Esophagus muscularis mucosa (tissue), 4 donors: ENCODE results near the gene CHN1. TPM values are rescaled to one million over a fixed set of nuclear protein-coding genes. Genes with fewer than 3 reads are reported as not detected.

Experiments used
- DNase-seq: peaks from one replicate; pipeline ENCODE4 v3.0.0-alpha.2; 2017; ENCODE audit errors: extremely low spot score
- H3K27ac ChIP-seq, 4 donors: fragments of 200-600 bp; sonication (generic); replicated peaks in 1 of 4; 1 replicate in 3 of 4; 2 replicates in 1 of 4; pipeline ENCODE4 v1.5.1; 2016 to 2019; ENCODE audit warnings: mild to moderate bottlenecking in 1 of 4
- H3K27me3 ChIP-seq, 4 donors: fragments of 200-600 bp; sonication (generic); one replicate each; pipeline versions ENCODE4 v1.5.1 to v1.6.0; 2016 to 2019
- H3K36me3 ChIP-seq, 4 donors: fragments of 200-600 bp; sonication (generic); one replicate each; pipeline ENCODE4 v1.5.1; 2016 to 2019
- H3K4me1 ChIP-seq, 4 donors: fragments of 200-600 bp; sonication (generic); one replicate each; pipeline ENCODE4 v1.5.1; 2016 to 2019
- H3K4me3 ChIP-seq, 4 donors: fragments of 200-600 bp; sonication (generic); 1 replicate in 2 of 4; 2 replicates in 2 of 4; pipeline ENCODE4 v1.5.1; 2016 to 2019; ENCODE audit warnings: mild to moderate bottlenecking in 4 of 4, moderate library complexity in 1 of 4
- H3K9me3 ChIP-seq, 4 donors: fragments of 200-600 bp; sonication (generic); 1 replicate in 3 of 4; 2 replicates in 1 of 4; pipeline ENCODE4 v1.5.1; 2016 to 2019
- CTCF ChIP-seq, 3 experiments: fragments of 200-600 bp in 2 of 3; fragments of 450-650 bp in 1 of 3; sonication (generic) in 2 of 3; IDR thresholded peaks; one replicate each; pipeline ENCODE4 v1.5.1; 2017 to 2019; ENCODE audit warnings: antibody characterized with exemption in 3 of 3, mild to moderate bottlenecking in 2 of 3, moderate library complexity in 1 of 3
- EP300 ChIP-seq: sonication (generic); formaldehyde crosslinking; IDR thresholded peaks from one replicate; pipeline ENCODE4 v1.6.1; 2017; ENCODE audit warnings: antibody characterized with exemption
- POLR2A ChIP-seq: fragments of 450-650 bp; IDR thresholded peaks from one replicate; pipeline ENCODE4 v1.6.1; 2017; ENCODE audit warnings: antibody characterized with exemption, moderate library complexity, mild to moderate bottlenecking, low read depth
- POLR2AphosphoS5 ChIP-seq, 2 donors: sonication (generic); formaldehyde crosslinking; IDR thresholded peaks; one replicate each; pipeline ENCODE4 v1.6.1; 2017; ENCODE audit warnings: antibody characterized with exemption in 2 of 2
- WGBS: methylation state at CpG from one replicate; pipeline ENCODE4 v1.1.5; 2018; 5-methylcytosine and 5-hydroxymethylcytosine counted together
- intact Hi-C: fragments of 100-400 bp; cut with DNase I; formaldehyde crosslinking; loops from one replicate; pipeline ENCODE4 v1.15.1; 2023
- total RNA-seq, 4 donors: library from RNA; depleted of rRNA; stranded (reverse); fragments of >200 nt; gene quantifications; one replicate each; pipeline versions ENCODE4 v1.1.0 to v1.2.1, GENCODE V29; 2016

CHN1 gene
- total RNA-seq, 4 donors from 2014 or later: 23.2 to 32.3 (median 29.8) TPM

- Histone ChIP-seq H3K27ac (no peak overlapping the region), H3K36me3 (no peaks in the 10 kb centered on the region), H3K9me3 (no peaks in the 10 kb centered on the region), H3K4me3 (no peak overlapping the region), H3K4me1 (no peaks in the 10 kb centered on the region), H3K27me3 (no peaks in the 10 kb centered on the region)
- WGBS: 89% methylated on average over 3 of the region's 3 CpGs
- TF ChIP-seq POLR2AphosphoS5 (IDR thresholded peaks at IDR 0.05): no peak
- no peak for TF ChIP-seq EP300
- TF ChIP-seq POLR2A: no peak
- no peak for TF ChIP-seq CTCF (IDR thresholded peaks at IDR 0.05)
- intact Hi-C loops: no loop called here
- DNase-seq: no peak
Observed at GRCh38 chr2:175034716-175035115, 29.5 kb upstream of the CHN1 start.

GRCh38 chr2:175030380-175031271, 25.4 kb upstream of the CHN1 start:
- 64% methylated on average over 4 of the region's 5 CpGs for WGBS
- TF ChIP-seq EP300 (no peak), POLR2AphosphoS5 (IDR thresholded peaks at IDR 0.05) (no peak), CTCF (IDR thresholded peaks at IDR 0.05) (peak; percentile 31 to 32 (median 31)), POLR2A (no peak)
- H3K36me3 ChIP-seq: no peaks in the 10 kb centered on the region
- H3K4me1 ChIP-seq: peaks cover 0 to 12% (median 2%) of the 10 kb centered on the region in 4 donors
- H3K27ac ChIP-seq: no peak overlapping the region
- H3K27me3 ChIP-seq: no peaks in the 10 kb centered on the region
- H3K9me3 ChIP-seq: no peaks in the 10 kb centered on the region
- H3K4me3 ChIP-seq: no peak overlapping the region
- intact Hi-C loops: no loop called here
- no peak for DNase-seq

GRCh38 chr2:175027755-175028154, 22.6 kb upstream of the CHN1 start:
- intact Hi-C loops: no loop called here
- H3K36me3 ChIP-seq: no peaks in the 10 kb centered on the region
- no peaks in the 10 kb centered on the region for H3K27me3 ChIP-seq
- TF ChIP-seq POLR2A (no peak), EP300 (no peak), POLR2AphosphoS5 (IDR thresholded peaks at IDR 0.05) (no peak), CTCF (IDR thresholded peaks at IDR 0.05) (no peak)
- H3K4me3 ChIP-seq: no peak overlapping the region
- no peaks in the 10 kb centered on the region for H3K9me3 ChIP-seq
- DNase-seq: no peak
- WGBS: 81% methylated on average over 3 of the region's 3 CpGs
- H3K4me1 ChIP-seq: peaks cover 0 to 12% (median 2%) of the 10 kb centered on the region in 4 donors
- peak overlapping the region; percentile 36 to 60 (median 52) for H3K27ac ChIP-seq

- Histone ChIP-seq H3K4me3 (no peak overlapping the region), H3K9me3 (no peaks in the 10 kb centered on the region), H3K4me1 (peaks cover 0 to 12% (median 2%) of the 10 kb centered on the region in 4 donors), H3K36me3 (no peaks in the 10 kb centered on the region), H3K27me3 (no peaks in the 10 kb centered on the region), H3K27ac (no peak overlapping the region)
- no peak for TF ChIP-seq EP300
- TF ChIP-seq CTCF (IDR thresholded peaks at IDR 0.05): no peak
- no peak for TF ChIP-seq POLR2AphosphoS5 (IDR thresholded peaks at IDR 0.05)
- no peak for TF ChIP-seq POLR2A
- intact Hi-C loops: no loop called here
- 98% methylated on average over 2 of the region's 2 CpGs for WGBS
- no peak for DNase-seq
Observed at GRCh38 chr2:175026385-175026784, 21.2 kb upstream of the CHN1 start.
